HG03066 (cell line): ENCODE measurements around the gene TNFAIP1.

Source experiments
- ATAC-seq: cut with Tn5 transposase; IDR thresholded peaks from one replicate; pipeline ENCODE4 v1.9.1; 2021; ENCODE audit warnings: low read depth; ENCODE audit not compliant: unreplicated experiment

Gene TNFAIP1

DNA sequence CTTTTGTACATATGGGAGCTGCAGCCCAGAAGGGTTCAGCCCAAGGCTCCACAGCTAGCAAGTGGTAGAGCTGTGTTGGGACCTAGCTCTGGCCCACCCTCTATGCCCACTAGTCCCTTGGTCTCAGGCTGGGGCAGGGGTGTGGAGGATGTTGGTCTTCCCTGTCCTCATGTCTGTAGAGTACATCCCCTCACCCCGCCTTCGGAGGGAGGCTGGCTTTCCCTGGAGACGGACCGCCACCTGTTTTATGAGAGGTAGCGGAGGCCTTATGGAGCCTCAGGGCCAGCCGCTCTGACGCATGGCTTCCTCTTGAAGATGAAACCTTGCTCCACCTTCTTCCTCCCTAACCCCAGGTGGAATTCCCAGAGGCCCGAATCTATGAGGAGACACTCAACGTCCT lies 8.4 kb downstream of the TNFAIP1 start:
- no peak for ATAC-seq

DNA sequence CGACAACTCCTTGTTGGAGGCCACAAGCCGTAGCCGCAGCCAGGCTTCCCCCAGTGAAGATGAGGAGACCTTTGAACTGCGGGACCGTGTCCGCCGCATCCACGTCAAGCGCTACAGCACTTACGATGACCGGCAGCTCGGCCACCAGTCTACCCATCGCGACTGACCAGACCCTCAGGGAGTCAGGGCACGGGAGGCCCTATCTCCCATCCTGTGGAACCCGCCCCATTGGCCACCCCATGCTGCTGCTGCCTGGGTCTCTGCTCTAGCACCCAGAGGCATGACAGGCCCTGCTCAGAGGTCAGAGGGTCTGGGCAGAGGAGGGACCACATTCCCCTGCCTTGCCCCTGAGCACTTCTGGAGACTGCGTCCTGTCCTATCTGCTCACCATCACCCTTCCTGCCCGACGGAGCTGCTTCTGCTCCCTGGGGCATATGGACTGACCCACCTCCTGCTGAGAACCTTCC lies 8.9 kb downstream of the TNFAIP1 start:
- ATAC-seq: no peak

DNA sequence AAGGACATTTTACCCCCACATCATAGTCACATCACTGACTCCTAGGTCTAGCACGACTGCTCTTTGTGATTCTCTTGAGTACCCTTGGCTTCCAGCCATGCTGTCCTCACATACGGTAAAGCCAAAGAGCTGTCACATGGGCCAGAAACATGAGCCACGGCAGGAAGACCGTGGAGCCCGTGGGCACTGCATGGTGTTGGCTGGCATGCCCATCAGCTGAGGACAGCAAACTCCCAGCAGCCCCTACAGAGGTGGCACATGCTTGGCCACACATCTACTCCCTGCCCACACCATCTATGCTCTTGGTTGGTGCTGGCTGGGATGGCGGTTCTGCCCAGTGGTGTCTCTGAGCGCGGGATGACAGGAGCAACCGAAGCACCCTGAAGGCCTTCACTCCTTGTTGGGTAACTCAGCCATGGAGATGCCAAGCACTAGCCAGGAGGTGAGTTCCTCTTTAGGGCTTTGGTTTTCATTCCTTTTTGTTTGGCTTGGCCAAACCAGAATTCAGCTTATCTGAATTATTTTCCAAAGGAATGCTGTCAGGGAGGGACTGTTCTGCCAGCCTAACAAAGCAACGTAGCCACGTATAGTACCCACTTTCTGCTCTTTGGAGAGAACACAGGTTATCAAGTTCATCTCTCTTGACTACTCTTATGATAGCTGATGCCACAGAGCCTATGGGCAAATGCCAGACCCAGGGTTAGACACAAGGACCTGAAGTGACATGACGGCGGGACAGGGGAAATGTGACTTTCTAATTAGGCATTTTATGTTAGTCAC lies 10.0 kb downstream of the TNFAIP1 start:
- ATAC-seq: no peak

DNA sequence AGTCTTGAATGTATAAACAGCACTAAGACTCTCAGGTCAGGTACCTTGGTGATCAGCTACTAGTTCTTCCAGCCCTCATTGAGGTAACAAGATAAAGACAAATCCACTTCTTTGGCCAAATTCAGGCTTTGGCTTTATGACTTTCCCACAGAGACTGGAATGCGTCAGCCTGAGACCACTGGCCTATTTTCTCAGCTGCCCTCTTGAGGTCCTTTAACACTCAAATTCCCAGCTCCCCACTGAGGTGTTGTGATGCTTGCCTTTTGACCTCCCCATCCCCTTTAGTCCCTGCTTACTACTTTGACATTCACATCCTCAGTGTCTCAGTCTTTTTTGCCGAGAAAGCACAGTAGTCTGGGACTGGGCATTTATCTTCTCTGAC lies 10.6 kb downstream of the TNFAIP1 start:
- ATAC-seq: no peak

DNA sequence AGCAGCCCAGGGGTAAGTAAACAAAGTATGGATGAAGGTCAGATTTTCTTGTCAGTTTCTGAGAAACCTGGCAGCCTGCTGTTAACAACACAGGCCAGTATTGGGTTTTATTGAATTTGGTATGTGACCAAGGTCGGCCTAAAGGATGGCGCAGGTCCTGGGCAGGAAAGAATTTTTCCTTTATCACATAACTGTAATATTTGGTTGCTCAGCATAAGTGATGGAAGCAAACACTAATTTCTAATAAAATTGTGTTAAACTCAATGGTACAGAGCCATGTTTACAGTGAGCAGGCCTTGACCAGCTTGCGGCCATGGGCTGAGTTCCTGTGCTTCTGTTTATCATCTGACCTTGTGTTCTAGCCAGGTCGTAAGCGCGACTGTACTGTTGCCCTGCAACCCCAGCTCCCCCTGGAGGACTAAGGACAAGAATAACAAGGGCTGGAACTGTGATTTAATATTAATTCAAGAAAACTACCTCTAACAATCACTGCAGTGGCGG lies 11.2 kb downstream of the TNFAIP1 start:
- ATAC-seq: no peak

DNA sequence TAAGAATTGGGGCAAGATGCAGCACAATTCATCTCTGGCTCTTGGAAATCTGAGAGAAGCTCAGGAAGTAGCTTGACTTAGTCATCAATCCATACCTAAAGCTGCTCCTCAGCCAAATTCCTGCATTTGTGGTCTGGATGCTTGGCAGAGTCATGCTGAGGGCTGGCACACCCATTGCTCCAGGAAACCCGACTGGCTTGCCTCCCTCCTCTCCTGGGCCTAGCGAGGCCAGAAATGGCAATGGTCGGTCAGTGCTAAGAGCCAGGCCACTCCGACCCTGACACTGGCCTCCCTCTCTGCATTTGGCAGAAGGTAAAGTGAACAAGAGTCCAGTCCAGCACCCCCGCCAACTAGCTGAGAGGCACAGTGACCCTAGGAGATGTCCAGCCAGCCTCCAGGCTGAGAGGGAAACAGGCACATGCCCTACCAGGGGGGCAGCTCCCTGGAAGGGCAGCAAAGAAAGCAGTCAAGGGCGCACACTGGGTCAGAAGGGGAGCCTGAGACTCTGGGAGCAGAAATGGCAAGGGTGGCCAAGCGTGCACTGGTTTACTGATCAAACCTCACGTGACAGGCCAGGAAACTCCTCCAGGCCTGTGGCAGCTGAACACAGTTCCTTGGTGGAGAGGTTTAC lies 11.8 kb downstream of the TNFAIP1 start:
- no peak for ATAC-seq

DNA sequence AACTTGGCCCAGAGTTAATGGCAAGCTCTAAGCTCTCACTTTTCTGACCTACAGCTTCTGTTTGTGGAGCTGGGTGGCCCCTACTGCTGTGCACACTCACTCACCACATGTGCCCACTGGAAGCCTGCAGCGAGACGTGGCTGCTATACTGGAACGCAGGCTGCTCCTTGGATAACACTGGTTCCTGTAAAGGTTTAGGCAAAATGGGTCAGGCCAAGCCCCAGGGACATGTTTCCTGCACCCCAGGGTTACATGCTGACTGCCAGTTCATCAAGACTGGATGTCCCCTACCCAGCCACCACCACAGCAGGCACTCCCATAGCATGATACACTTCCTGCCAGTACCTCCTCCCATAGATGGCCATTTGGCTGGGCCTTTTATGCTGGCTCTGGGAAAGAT lies 13.4 kb downstream of the TNFAIP1 start:
- no peak for ATAC-seq

DNA sequence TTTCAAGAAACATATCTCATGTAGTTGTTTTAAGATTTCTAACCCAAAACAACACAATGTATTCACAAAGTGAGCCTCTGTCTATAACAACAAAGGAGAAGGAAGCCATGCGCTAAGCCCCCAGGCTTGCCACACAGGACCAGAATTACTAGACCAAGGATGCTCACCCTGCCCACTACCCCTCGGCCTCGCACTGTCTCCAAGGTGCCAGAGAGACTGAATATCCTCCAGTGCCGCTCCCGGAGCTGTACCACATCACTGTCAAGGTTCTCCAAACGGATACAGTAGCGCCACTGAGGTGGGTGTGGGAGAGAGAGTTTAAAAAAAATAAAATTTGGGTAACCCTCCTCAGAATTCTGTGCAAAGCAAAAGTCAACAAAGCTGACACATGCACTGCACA lies 14.7 kb downstream of the TNFAIP1 start:
- no peak for ATAC-seq

DNA sequence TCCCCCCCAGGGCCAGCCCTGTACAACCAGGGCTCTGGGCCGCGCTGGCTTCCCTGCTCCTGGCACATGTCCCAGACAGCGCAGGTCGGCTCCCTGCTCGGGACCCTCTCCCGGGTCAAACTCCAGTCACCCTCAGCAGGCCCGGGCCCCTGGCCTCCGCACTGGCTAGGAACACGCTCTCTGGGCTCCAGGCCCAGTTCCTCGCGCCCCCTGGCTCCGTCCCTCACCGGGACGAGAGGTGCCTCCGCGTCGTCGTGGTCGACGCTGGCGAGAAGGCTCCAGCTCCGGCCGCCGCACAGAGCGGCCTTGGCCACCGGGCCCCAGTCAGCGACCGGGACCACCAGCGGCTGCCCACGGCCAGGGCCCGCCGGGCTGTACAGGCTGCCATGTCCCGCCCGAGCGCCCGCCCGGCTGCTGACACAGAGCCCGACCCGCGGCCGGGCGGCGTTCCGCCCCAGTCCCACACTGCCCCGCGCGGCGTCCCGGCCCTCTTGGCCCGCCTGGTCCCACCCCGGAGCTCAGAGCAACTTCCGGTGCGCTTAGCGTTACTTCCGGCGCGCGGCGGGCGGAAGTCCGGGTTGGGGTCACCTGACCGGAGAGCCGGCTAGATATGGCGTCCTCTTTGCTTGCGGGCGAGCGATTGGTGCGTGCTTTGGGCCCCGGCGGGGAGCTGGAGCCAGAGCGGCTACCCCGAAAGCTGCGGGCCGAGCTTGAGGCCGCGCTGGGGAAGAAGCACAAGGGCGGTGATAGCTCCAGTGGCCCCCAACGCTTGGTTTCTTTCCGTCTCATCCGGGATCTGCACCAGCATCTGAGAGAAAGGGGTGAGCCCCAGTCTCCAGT lies 21.7 kb downstream of the TNFAIP1 start, which contains the start of gene POLDIP2:
TSS of gene POLDIP2 (minus strand) at position 467 of the 840 bp plus-strand sequence. CDS start at position 388, 79 bp downstream.
- peak; percentile 97 for ATAC-seq

DNA sequence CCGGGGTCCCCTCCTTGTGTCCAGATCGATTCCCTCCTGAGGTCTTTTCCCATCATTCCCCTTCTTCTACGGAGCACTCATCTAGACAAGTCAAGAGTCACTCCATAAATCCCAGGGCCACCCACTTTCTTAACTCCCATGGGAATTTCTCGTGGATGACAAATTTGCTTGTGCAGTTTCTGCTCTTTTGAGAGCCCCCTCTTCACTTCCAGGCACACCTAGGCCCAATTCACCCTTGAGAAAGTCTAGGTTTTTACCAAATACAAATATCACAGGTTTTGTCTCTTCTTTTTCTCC lies 22.3 kb downstream of the TNFAIP1 start:
- no peak for ATAC-seq

DNA sequence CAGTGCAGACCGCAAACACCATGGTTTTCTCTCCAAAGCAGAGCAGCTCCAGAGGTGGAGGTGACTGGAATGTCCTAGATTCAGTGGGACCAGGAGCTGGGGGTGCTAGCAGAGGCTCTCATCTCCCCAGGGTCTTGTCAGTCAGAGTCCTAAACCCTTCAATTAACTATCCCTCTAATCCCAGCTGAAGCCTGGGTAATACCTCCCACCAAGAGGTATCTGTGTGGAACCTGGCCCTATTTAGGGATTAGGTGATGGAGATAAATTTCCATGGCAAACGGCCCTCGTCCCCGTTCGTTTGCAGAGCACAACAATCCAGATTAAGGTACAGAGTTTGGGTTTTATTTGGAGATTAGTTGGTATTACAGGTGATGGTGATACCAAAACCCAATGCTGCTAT lies 27.6 kb downstream of the TNFAIP1 start:
- no peak for ATAC-seq

DNA sequence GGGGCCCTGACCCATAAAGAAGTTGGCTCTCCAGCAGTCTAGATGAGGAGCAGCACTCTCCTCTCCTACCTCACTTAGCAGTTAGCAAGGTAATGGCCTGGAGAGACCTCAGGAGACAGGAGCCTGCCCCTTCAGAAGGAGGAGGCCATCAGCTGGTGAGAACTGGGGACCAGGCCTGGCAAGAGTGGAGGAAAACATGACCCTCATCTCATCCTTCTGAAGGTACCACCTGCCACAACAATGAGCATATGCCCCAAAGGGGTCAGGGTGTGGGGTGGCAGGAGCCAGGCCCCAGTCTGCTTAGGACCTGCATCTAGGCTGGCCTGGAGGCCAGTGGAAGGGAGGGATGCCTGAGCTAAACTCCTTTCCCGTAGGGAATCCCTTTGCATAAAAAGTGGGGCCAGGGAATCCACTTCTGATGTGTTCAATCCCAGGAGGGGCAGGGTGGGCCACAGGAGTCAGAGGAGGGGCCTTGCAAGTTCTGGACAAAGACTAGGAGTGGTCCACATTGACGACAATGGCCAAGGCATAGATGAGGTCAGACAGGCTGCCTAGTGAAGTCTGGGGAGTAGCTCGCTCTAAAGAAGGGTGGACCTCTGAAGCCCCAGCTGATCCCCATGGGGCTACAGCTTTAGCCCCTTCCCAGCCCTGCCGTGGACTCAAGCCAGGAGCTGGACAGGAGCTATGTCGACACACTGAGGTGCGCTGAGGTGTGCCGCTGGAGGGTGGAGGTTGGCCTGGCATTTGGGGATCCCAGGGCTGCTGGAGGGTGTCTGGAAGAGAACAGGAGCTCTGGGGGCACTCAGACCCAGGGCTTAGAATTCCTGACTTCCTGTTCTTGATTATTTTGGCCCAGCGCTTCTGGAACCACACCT lies 28.5 kb downstream of the TNFAIP1 start:
- no peak for ATAC-seq

DNA sequence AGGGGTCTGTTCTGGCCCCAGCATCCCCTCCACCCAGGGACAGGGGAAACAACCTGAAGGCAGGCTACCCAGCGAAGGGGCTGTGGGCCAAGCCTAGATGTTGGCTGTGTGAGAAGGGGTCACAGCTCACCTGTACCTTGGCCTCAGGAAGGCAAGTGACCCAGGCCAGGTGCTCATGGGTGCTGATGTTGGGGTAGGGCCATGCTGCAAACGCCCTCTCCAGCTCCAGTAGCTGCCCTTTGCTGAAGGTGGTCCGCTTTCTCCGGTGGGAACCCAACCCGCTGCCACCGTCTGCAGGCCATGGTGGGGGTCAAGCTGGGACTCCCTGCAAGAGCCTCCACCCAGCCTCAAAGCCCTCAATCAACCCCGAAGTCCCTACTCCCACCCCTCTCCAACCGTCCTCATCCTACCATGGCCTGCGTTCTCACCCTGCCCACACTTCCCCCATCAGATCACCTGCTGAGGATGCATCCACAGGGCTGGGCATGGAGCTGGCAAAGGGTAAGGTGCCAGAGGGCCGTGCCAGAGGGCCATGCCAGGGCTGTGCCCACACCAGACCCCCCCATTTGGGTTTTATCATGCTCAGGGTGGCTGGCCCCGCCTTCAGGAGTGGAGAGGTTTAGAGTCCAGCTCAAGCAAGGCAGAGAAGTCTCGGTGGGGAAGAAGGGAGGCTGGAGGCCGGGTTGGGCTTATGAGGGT lies 29.3 kb downstream of the TNFAIP1 start, which contains the start of gene SEBOX:
TSS of gene SEBOX (minus strand) at position 535 of the 699 bp plus-strand sequence. CDS start at position 487, 48 bp downstream.
- no peak for ATAC-seq

DNA sequence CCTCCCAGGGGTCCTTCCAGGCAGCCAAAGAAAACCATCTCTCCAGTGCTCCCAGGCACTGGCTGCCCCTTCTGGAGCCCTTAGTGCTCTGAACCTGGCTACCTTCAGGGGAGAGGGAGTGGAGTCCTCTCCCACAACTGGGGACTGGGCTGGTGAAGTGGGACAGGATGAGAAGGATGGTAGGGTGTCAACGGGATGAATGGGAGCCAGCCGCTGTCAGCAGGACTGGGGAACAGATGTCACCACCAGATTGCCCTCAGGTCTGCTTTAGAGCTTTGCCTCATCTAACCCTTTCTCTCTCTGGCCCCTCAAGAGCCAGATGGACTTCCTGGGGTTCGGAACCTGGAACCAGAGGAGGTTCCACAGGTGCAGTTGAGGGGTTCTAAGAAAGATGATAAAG lies 29.9 kb downstream of the TNFAIP1 start:
- ATAC-seq: no peak

DNA sequence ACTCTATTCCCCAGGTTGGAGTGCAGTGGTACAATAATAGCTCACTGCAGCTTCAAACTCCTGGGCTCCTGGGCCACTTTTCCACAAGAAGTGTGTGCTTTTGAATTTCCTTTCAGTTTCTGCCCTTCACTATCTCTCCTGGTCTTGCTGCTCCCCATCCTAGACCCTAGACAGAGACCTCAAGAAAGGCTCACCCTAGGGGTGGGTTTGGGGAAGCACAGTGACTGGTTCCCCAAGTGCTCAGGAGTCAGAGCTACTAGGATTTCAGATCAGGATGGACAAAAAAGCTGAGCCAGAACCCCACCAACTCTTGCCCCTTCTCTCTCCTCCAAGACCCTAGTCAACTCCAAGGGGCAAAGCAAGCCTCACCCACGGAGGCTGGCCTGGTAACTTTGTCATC lies 31.0 kb downstream of the TNFAIP1 start:
- no peak for ATAC-seq

DNA sequence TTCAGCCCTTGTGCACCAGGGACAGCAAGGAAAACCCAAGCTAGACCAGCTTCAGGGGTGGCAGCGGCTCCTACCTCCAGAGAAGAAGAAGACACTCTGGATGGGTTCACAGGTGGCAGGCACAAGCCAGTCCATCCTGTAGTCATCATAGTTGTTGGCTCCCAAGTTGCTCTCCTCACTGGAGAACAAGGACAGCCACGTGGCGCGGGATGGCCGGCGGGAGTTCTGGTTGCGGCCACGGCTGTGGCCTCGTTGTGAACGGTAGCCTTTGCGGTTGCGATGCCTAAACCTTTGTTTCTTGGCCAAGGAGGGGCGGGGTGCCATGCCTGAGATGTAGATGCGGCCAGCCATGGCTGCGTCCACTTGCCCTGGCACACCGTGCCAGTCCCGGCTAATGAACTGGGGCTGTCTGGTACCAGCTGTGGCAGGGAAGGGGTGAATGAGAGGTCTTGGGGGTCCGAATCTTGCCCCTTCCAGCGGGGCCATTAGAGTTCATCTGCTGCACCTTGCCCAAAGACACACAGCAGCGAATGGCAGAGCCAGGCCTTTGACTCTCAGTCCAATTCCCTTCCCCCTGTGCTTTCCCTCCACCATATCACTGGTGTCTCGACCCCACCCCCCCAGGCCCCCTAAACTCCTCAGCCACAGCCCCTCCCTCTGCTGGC lies 32.2 kb downstream of the TNFAIP1 start:
- no peak for ATAC-seq

DNA sequence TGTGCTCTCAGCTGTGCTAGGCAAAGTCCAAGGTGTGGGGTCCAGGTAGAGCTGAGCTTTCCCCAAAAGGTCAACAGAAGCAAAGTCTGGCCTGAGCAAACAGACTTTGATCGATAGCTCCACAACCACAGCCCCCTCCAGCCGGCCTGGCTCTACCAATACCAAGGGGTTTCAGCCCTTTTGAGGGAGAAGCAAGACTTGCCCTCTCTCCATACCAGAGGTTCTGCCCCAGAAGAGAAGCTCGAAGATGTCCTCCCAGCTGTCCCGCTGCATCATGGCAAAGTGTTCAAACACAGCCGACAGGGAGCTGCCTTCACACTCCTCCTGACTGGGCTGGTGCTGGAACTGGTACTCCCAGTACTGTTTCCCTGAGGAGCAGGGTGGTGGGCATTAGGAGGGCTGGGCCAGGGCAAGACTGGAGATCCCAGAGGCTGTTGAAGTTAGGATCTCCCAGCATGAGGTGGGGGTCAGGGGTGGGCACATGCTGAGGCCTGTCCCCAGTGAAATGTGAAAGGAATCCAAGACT lies 32.8 kb downstream of the TNFAIP1 start:
- ATAC-seq: no peak

DNA sequence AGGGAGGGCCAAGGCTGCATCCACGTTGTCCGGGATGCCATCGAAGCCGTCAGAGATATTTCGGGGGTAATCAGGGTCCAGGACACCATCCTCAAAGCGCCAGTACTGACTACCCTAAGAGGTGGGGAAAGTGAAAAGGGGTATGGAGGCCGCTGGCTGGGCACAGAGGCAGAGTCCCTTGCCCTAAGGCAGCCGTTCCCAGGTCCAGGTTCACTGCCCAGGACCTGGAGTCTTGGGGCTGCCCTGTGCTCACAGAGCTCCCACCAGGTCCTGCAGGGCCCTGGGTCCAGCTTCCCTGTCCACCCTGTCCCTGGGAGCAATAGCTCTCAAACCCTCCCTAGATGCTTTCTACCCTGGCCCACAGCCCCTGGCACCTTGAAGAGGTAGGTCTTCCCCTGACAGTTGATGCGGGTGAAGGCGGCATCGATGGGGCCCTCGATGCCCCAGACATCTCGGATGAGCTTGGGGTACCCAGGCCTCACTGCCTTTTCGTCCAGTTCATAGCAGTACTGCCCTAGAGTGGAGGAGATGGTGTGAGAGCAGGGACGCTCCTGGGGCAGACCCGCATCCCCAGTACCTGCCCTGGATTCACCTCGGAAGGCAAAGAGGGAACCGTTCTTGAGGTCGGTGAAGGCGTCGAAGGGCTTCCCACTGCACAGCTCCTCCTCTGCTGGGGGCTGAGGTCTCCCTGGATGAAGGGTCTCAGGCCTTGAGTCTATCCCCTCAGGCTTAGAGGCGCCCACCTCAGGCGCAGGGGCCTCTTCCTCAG lies 33.5 kb downstream of the TNFAIP1 start:
- ATAC-seq: no peak
